Mesenchymal stem cell (in vitro differentiated cells and primary cell): Measurements from ENCODE around the gene AIG1.

Experiments
- DNase-seq: peaks from one replicate; pipeline ENCODE4 v3.0.0-alpha.2; 2013
- H2AFZ ChIP-seq: one replicate; pipeline ENCODE4 v1.6.1; 2013; ENCODE audit warnings: low read depth, mild to moderate bottlenecking, control low read depth, inconsistent platforms, low read length, moderate library complexity
- H2AK5ac ChIP-seq: 2 replicates; pipeline ENCODE4 v1.6.1; 2013; ENCODE audit warnings: low read length, moderate library complexity, mild to moderate bottlenecking, inconsistent platforms; ENCODE audit not compliant: severe bottlenecking
- H2BK120ac ChIP-seq: one replicate; pipeline ENCODE4 v1.6.1; 2013; ENCODE audit warnings: low read depth, mild to moderate bottlenecking, inconsistent platforms, low read length, moderate library complexity
- H2BK12ac ChIP-seq, 2 experiments: one replicate each; pipeline ENCODE4 v1.6.1; 2013; ENCODE audit warnings: inconsistent platforms in 2 of 2, low read length in 2 of 2, mild to moderate bottlenecking in 2 of 2, moderate library complexity in 2 of 2, control low read depth in 1 of 2
- H2BK15ac ChIP-seq: one replicate; pipeline ENCODE4 v1.6.1; 2013; ENCODE audit warnings: mild to moderate bottlenecking, low read depth, inconsistent platforms; ENCODE audit not compliant: poor library complexity, severe bottlenecking
- H2BK5ac ChIP-seq: 2 replicates; pipeline ENCODE4 v1.6.1; 2013; ENCODE audit warnings: low read depth, mild to moderate bottlenecking, low read length, control low read depth, inconsistent platforms; ENCODE audit not compliant: poor library complexity, severe bottlenecking
- H3K14ac ChIP-seq, 2 experiments: one replicate each; pipeline ENCODE4 v1.6.1; 2013; ENCODE audit warnings: inconsistent platforms in 2 of 2, low read length in 2 of 2, control low read depth in 1 of 2, mild to moderate bottlenecking in 1 of 2, moderate library complexity in 1 of 2
- H3K18ac ChIP-seq, 2 experiments: one replicate each; pipeline ENCODE4 v1.6.1; 2013; ENCODE audit warnings: inconsistent platforms in 2 of 2, low read length in 2 of 2, control low read depth in 1 of 2, low read depth in 1 of 2, mild to moderate bottlenecking in 1 of 2
- H3K23ac ChIP-seq, 2 experiments: one replicate each; pipeline ENCODE4 v1.6.1; 2013; ENCODE audit warnings: inconsistent platforms in 2 of 2, low read length in 2 of 2, mild to moderate bottlenecking in 2 of 2, moderate library complexity in 2 of 2, control low read depth in 1 of 2
- H3K27ac ChIP-seq: 2 replicates; pipeline ENCODE4 v1.5.1; 2013; ENCODE audit warnings: mild to moderate bottlenecking, moderate library complexity, low read length, control low read depth, inconsistent platforms; ENCODE audit not compliant: poor library complexity, severe bottlenecking
- H3K27me3 ChIP-seq, 2 experiments: 2 replicates each; pipeline versions ENCODE4 v1.6.1 to v1.7.0; 2013; ENCODE audit warnings: low read length in 2 of 2, mild to moderate bottlenecking in 2 of 2, moderate library complexity in 2 of 2, control low read depth in 1 of 2, inconsistent platforms in 1 of 2; ENCODE audit not compliant: control insufficient read depth in 1 of 2, insufficient read depth in 1 of 2
- H3K36me3 ChIP-seq, 2 experiments: 2 replicates each; pipeline versions ENCODE4 v1.6.1 to v1.7.0; 2013; ENCODE audit warnings: low read length in 2 of 2, control low read depth in 1 of 2, inconsistent platforms in 1 of 2, low read depth in 1 of 2, mild to moderate bottlenecking in 1 of 2; ENCODE audit not compliant: insufficient read depth in 2 of 2, control insufficient read depth in 1 of 2
- H3K4ac ChIP-seq, 2 experiments: one replicate each; pipeline ENCODE4 v1.6.1; 2013; ENCODE audit warnings: inconsistent platforms in 2 of 2, low read length in 2 of 2, mild to moderate bottlenecking in 2 of 2, moderate library complexity in 2 of 2, control low read depth in 1 of 2, low read depth in 1 of 2
- H3K4me1 ChIP-seq: 2 replicates; pipeline ENCODE4 v1.6.1; 2013; ENCODE audit warnings: low read depth, low read length, control low read depth; ENCODE audit not compliant: control insufficient read depth, insufficient read depth
- H3K4me2 ChIP-seq: 2 replicates; pipeline ENCODE4 v1.6.1; 2013; ENCODE audit warnings: low read length, mild to moderate bottlenecking, inconsistent platforms; ENCODE audit not compliant: poor library complexity, severe bottlenecking
- H3K4me3 ChIP-seq, 2 experiments: 2 replicates each; pipeline versions ENCODE4 v1.5.1 to v1.7.0; 2013; ENCODE audit warnings: low read length in 2 of 2, mild to moderate bottlenecking in 2 of 2, control low read depth in 1 of 2, low read depth in 1 of 2; ENCODE audit not compliant: insufficient read depth in 1 of 2
- H3K79me1 ChIP-seq: replicated peaks from 2 replicates; pipeline ENCODE4 v1.6.1; 2013; ENCODE audit warnings: mild to moderate bottlenecking, control low read depth, low read length, inconsistent platforms; ENCODE audit not compliant: poor library complexity, severe bottlenecking
- H3K9ac ChIP-seq: 2 replicates; pipeline ENCODE4 v1.7.0; 2013; ENCODE audit warnings: mild to moderate bottlenecking, low read length, moderate library complexity
- H3K9me3 ChIP-seq: 2 replicates; pipeline ENCODE4 v1.7.0; 2013; ENCODE audit warnings: mild to moderate bottlenecking, low read length; ENCODE audit not compliant: control insufficient read depth
- H4K8ac ChIP-seq: one replicate; pipeline ENCODE4 v1.6.1; 2013; ENCODE audit warnings: inconsistent platforms, mild to moderate bottlenecking, low read length, moderate library complexity
- H4K91ac ChIP-seq: one replicate; pipeline ENCODE4 v1.6.1; 2013; ENCODE audit warnings: mild to moderate bottlenecking, low read length, inconsistent platforms
- WGBS: methylation state at CpG from one replicate; pipeline ENCODE4 v1.1.7; 2013; ENCODE audit warnings: mixed read lengths; 5-methylcytosine and 5-hydroxymethylcytosine counted together

The AIG1 gene

GRCh38 chr6:143295932-143296331 lies 235.2 kb downstream of the AIG1 start:
- no peak overlapping the region for H2AK5ac ChIP-seq
- H3K27me3 ChIP-seq: no peaks in the 10 kb centered on the region
- DNase-seq: no peak
- H3K23ac ChIP-seq: no peak overlapping the region
- no peak overlapping the region for H3K9ac ChIP-seq
- H2AFZ ChIP-seq: no peak overlapping the region
- no peak overlapping the region for H2BK12ac ChIP-seq
- no peak overlapping the region for H3K27ac ChIP-seq
- no peak overlapping the region for H4K91ac ChIP-seq
- H3K79me1 ChIP-seq: no peaks in the 10 kb centered on the region
- no peak overlapping the region for H2BK120ac ChIP-seq
- no peak overlapping the region for H3K4me3 ChIP-seq
- no peaks in the 10 kb centered on the region for H3K36me3 ChIP-seq
- H3K4ac ChIP-seq: no peak overlapping the region
- H3K14ac ChIP-seq: no peak overlapping the region
- H3K4me2 ChIP-seq: no peak overlapping the region
- WGBS: 92% methylated on average over 3 of the region's 3 CpGs
- H3K4me1 ChIP-seq: no peaks in the 10 kb centered on the region
- no peak overlapping the region for H4K8ac ChIP-seq
- no peak overlapping the region for H2BK15ac ChIP-seq
- H2BK5ac ChIP-seq: no peak overlapping the region
- no peaks in the 10 kb centered on the region for H3K9me3 ChIP-seq
- H3K18ac ChIP-seq: no peak overlapping the region

- no peak overlapping the region for H2BK12ac ChIP-seq
- 90% methylated on average over 1 of the region's 1 CpG for WGBS
- H4K91ac ChIP-seq: no peak overlapping the region
- no peaks in the 10 kb centered on the region for H3K36me3 ChIP-seq
- H3K4ac ChIP-seq: no peak overlapping the region
- H2BK120ac ChIP-seq: no peak overlapping the region
- no peaks in the 10 kb centered on the region for H3K9me3 ChIP-seq
- no peak overlapping the region for H3K23ac ChIP-seq
- no peak overlapping the region for H3K18ac ChIP-seq
- H3K4me2 ChIP-seq: no peak overlapping the region
- no peak overlapping the region for H3K4me3 ChIP-seq
- H2BK5ac ChIP-seq: no peak overlapping the region
- H3K9ac ChIP-seq: no peak overlapping the region
- H3K27me3 ChIP-seq: no peaks in the 10 kb centered on the region
- H3K27ac ChIP-seq: no peak overlapping the region
- H3K79me1 ChIP-seq: no peaks in the 10 kb centered on the region
- H2BK15ac ChIP-seq: no peak overlapping the region
- H2AFZ ChIP-seq: no peak overlapping the region
- H2AK5ac ChIP-seq: no peak overlapping the region
- DNase-seq: no peak
- no peak overlapping the region for H3K14ac ChIP-seq
- H4K8ac ChIP-seq: no peak overlapping the region
- H3K4me1 ChIP-seq: no peaks in the 10 kb centered on the region
These were observed 237.4 kb downstream of the AIG1 start for GRCh38 chr6:143298071-143298470.

GRCh38 chr6:143299253-143300166 lies 238.8 kb downstream of the AIG1 start:
- WGBS: 82% methylated on average over 6 of the region's 6 CpGs
- Histone ChIP-seq H3K36me3 (no peaks in the 10 kb centered on the region), H2BK12ac (no peak overlapping the region), H3K23ac (no peak overlapping the region), H3K4me1 (no peaks in the 10 kb centered on the region), H3K18ac (no peak overlapping the region), H2AK5ac (no peak overlapping the region), H3K27ac (no peak overlapping the region), H2BK15ac (no peak overlapping the region), H3K4ac (no peak overlapping the region), H3K9ac (no peak overlapping the region), H3K14ac (no peak overlapping the region), H4K8ac (no peak overlapping the region), H4K91ac (no peak overlapping the region), H3K79me1 (no peaks in the 10 kb centered on the region), H3K4me2 (no peak overlapping the region), H3K9me3 (no peaks in the 10 kb centered on the region), H2AFZ (no peak overlapping the region), H2BK5ac (no peak overlapping the region), H2BK120ac (no peak overlapping the region), H3K27me3 (no peaks in the 10 kb centered on the region), H3K4me3 (no peak overlapping the region)
- DNase-seq: no peak

- no peak overlapping the region for H2BK5ac ChIP-seq
- no peak for DNase-seq
- no peak overlapping the region for H2BK15ac ChIP-seq
- no peak overlapping the region for H2AFZ ChIP-seq
- H3K27ac ChIP-seq: no peak overlapping the region
- H2BK120ac ChIP-seq: no peak overlapping the region
- no peak overlapping the region for H4K91ac ChIP-seq
- H3K36me3 ChIP-seq: no peaks in the 10 kb centered on the region
- no peak overlapping the region for H3K4me3 ChIP-seq
- no peaks in the 10 kb centered on the region for H3K79me1 ChIP-seq
- H2AK5ac ChIP-seq: no peak overlapping the region
- H3K4ac ChIP-seq: no peak overlapping the region
- H3K9ac ChIP-seq: no peak overlapping the region
- H3K27me3 ChIP-seq: no peaks in the 10 kb centered on the region
- H3K18ac ChIP-seq: no peak overlapping the region
- no peak overlapping the region for H4K8ac ChIP-seq
- H3K4me1 ChIP-seq: no peaks in the 10 kb centered on the region
- H3K23ac ChIP-seq: no peak overlapping the region
- no peak overlapping the region for H2BK12ac ChIP-seq
- no peak overlapping the region for H3K14ac ChIP-seq
- WGBS: 77% methylated on average over 4 of the region's 4 CpGs
- no peak overlapping the region for H3K4me2 ChIP-seq
- no peaks in the 10 kb centered on the region for H3K9me3 ChIP-seq
These were observed 240.5 kb downstream of the AIG1 start for GRCh38 chr6:143301188-143301587.
